ENCODE results near the gene CHD1L.
"Not testable (repeated sequence)": the region's sequence is repeated elsewhere in the genome, so short reads cannot be mapped to it uniquely, and the experiment has no call there.

CHD1L gene

GRCh38 chr1:147235822-147236221 is 6.7 kb upstream of the CHD1L start:
- no peak for DNase-seq

GRCh38 chr1:147236448-147236847 is 6.0 kb upstream of the CHD1L start:
- DNase-seq, result no peak

GRCh38 chr1:147236959-147237791 is 5.3 kb upstream of the CHD1L start:
- DNase-seq, result no peak

GRCh38 chr1:147238053-147238902 is 4.2 kb upstream of the CHD1L start:
- DNase-seq, result no peak

- DNase-seq, result no peak
These were observed 3.3 kb upstream of the CHD1L start for GRCh38 chr1:147238925-147239820.

GRCh38 chr1:147240131-147240721 is 2.3 kb upstream of the CHD1L start:
- DNase-seq, result not testable (repeated sequence)

GRCh38 chr1:147241934-147242448 is 493 bp upstream of the CHD1L start:
- no peak for DNase-seq

GRCh38 chr1:147243228-147243685 is 773 bp downstream of the CHD1L start:
- no peak for DNase-seq

GRCh38 chr1:147243841-147244240 is 1.4 kb downstream of the CHD1L start:
- DNase-seq, result no peak

GRCh38 chr1:147245129-147245528 is 2.6 kb downstream of the CHD1L start:
- no peak for DNase-seq

GRCh38 chr1:147245586-147246021 is 3.1 kb downstream of the CHD1L start:
- DNase-seq, result no peak

- no peak for DNase-seq
These were observed 3.7 kb downstream of the CHD1L start for GRCh38 chr1:147246044-147246690.

GRCh38 chr1:147246910-147247655 is 4.6 kb downstream of the CHD1L start:
- no peak for DNase-seq

- no peak for DNase-seq
These were observed 5.3 kb downstream of the CHD1L start for GRCh38 chr1:147247656-147248238.

- DNase-seq, result no peak
These were observed 10.1 kb downstream of the CHD1L start for GRCh38 chr1:147252540-147252939.

- DNase-seq, result no peak
These were observed 18.5 kb downstream of the CHD1L start for GRCh38 chr1:147260956-147261355.

GRCh38 chr1:147264158-147264768 is 21.8 kb downstream of the CHD1L start:
- DNase-seq, result no peak

- DNase-seq, result no peak
These were observed 23.9 kb downstream of the CHD1L start for GRCh38 chr1:147266381-147266780.

- DNase-seq, result no peak
These were observed 25.2 kb downstream of the CHD1L start for GRCh38 chr1:147267711-147268110.

- DNase-seq, result no peak
These were observed 28.2 kb downstream of the CHD1L start for GRCh38 chr1:147270721-147271120.
